Sigmoid colon (tissue), 4 donors: ENCODE measurements around the gene FBXO30.
A peak's percentile ranks its signal among the peaks of the same experiment; 100 is the strongest.

Source experiments
- CTCF ChIP-seq, 4 experiments: fragments of 450-650 bp in 3 of 4; fragments of 200-600 bp in 1 of 4; IDR thresholded peaks; one replicate each; pipeline ENCODE4 v1.5.1; 2016 to 2019; ENCODE audit warnings: antibody characterized with exemption in 4 of 4, mild to moderate bottlenecking in 3 of 4, moderate library complexity in 2 of 4
- EP300 ChIP-seq, 4 donors: sonication (generic); formaldehyde crosslinking; IDR thresholded peaks; one replicate each; pipeline ENCODE4 v1.6.1; 2017; ENCODE audit warnings: antibody characterized with exemption in 4 of 4
- POLR2A ChIP-seq, 2 donors: fragments of 450-650 bp; IDR thresholded peaks; one replicate each; pipeline ENCODE4 v1.6.1; 2016; ENCODE audit warnings: antibody characterized with exemption in 2 of 2, mild to moderate bottlenecking in 2 of 2, moderate library complexity in 2 of 2
- POLR2AphosphoS5 ChIP-seq, 4 donors: sonication (generic); formaldehyde crosslinking; IDR thresholded peaks; one replicate each; pipeline ENCODE4 v1.6.1; 2017; ENCODE audit warnings: antibody characterized with exemption in 4 of 4

- no peak for TF ChIP-seq CTCF (IDR thresholded peaks at IDR 0.05)
- no peak for TF ChIP-seq EP300 (IDR thresholded peaks at IDR 0.05)
- no peak for TF ChIP-seq POLR2A (IDR thresholded peaks at IDR 0.05)
- TF ChIP-seq POLR2AphosphoS5 (IDR thresholded peaks at IDR 0.05) = peak in 1 of 4 donors; percentile 31
These were observed 65.0 kb downstream of the FBXO30 start for GRCh38 chr6:145749632-145750031.
